ENCODE measurements around the gene AUNIP. TPM values are rescaled to one million over a fixed set of nuclear protein-coding genes. Genes with fewer than 3 reads are reported as not detected.

The AUNIP gene, protein sequence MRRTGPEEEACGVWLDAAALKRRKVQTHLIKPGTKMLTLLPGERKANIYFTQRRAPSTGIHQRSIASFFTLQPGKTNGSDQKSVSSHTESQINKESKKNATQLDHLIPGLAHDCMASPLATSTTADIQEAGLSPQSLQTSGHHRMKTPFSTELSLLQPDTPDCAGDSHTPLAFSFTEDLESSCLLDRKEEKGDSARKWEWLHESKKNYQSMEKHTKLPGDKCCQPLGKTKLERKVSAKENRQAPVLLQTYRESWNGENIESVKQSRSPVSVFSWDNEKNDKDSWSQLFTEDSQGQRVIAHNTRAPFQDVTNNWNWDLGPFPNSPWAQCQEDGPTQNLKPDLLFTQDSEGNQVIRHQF
- total RNA-seq, result 1 to 10 TPM; 7.8 to 9.1 TPM

- DNase-seq (peak; percentile 91), ATAC-seq (peak; percentile 98)
- Mint-ChIP-seq H3K36me3 (ENCODE audit: low read depth) (peaks cover 4% of the 10 kb centered on the region), H3K9me3 (ENCODE audit: insufficient read depth) (no peaks in the 10 kb centered on the region), H3K4me3 (peak within 1 kb of the TSS; percentile 91), H3K27me3 (ENCODE audit: low read depth) (no peaks in the 10 kb centered on the region), H3K4me1 (ENCODE audit: low read depth) (peaks cover 27% of the 10 kb centered on the region), H3K27ac (peak within 1 kb of the TSS; percentile 92)
- ChIA-PET CTCF (interaction anchor here (0.8 kb wide), 1 partner anchor 139 kb away, joined by 3 read pairs; the partner anchor contains the start of gene PAFAH2), POLR2A (interaction anchor here (0.7 kb wide), 1 partner anchor 68 kb away, joined by 3 read pairs; no protein-coding TSS in a partner anchor)
These were observed at the start of gene AUNIP for GRCh38 chr1:25858906-25859789. Gene AUNIP, minus strand, starts transcription at chr1:25859457. Its CDS starts 100 bp downstream, at chr1:25859357.

- no peak overlapping the region for H3K4me3 Mint-ChIP-seq
These were observed 49.8 kb upstream of the AUNIP start for GRCh38 chr1:25909040-25909439.

DNA sequence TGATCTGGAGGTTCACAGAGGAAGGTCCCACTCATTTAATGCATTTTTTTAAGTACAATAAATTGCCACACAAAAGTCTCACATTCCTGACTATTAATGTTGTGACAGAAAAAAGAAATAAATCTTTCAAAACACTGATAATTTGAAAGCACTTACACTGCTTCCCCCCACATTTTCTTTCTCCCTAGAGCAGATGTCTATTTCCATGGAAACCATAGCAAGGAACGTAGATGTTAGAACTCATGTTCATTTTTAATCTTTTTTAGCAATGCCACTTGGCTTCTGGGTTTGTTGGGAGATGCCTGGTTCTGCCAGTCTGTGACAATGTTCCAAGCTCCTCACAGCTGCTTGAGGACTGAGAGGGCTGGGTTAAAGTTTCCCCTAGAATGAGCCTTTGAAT lies 48.9 kb upstream of the AUNIP start:
- Mint-ChIP-seq H3K4me3 (no peak overlapping the region), H3K9me3 (ENCODE audit: insufficient read depth) (no peaks in the 10 kb centered on the region), H3K36me3 (ENCODE audit: low read depth) (peaks cover 20% of the 10 kb centered on the region), H3K4me1 (ENCODE audit: low read depth) (peaks cover 21% of the 10 kb centered on the region), H3K27ac (no peak overlapping the region), H3K27me3 (ENCODE audit: low read depth) (peaks cover 23% of the 10 kb centered on the region)
- POLR2A ChIA-PET, result no interaction called here
- ATAC-seq, result no peak
- no peak for DNase-seq
- CTCF ChIA-PET, result interaction anchor here (7.8 to 18.0 kb wide), 2 partner anchors 14 to 91 kb away, joined by 131 to 610 read pairs; partner anchors contain the start of gene PAFAH2

More at GRCh38 chr1:25909040-25909439, 49.8 kb upstream of the AUNIP start:
- Mint-ChIP-seq H3K36me3 (ENCODE audit: low read depth) (peaks cover 13% of the 10 kb centered on the region), H3K27me3 (ENCODE audit: low read depth) (peaks cover 23% of the 10 kb centered on the region), H3K4me1 (ENCODE audit: low read depth) (peaks cover 13% of the 10 kb centered on the region), H3K9me3 (ENCODE audit: insufficient read depth) (no peaks in the 10 kb centered on the region), H3K27ac (no peak overlapping the region)
- POLR2A ChIA-PET, result no interaction called here
- CTCF ChIA-PET, result interaction anchor here (7.8 kb wide), 1 partner anchor 15 kb away, joined by 131 read pairs; no protein-coding TSS in a partner anchor
- ATAC-seq (no peak), DNase-seq (no peak)

DNA sequence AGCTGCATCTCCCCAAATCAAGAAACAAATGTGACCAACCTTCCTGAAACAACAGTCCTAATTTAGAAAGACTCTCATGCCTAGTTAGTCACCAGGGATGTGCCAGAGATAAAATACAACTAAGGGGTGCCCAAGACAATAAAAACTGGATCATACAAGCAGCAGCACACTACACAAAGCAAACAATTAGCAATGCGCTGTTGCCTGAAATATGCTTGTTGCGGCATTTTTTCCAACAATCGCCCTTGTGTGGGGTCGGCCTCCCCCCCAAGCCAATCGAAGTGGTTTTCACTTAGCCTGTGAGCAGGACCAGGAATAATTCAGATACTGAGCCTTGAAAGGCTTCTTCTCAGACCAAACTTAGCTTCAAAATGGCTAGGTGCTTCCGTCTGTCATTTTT lies 48.3 kb upstream of the AUNIP start:
- H3K27ac Mint-ChIP-seq, result no peak overlapping the region
- ATAC-seq (no peak), DNase-seq (no peak)
- ChIA-PET CTCF (interaction anchor here (7.8 to 18.0 kb wide), 2 partner anchors 14 to 92 kb away, joined by 131 to 610 read pairs; partner anchors contain the start of gene PAFAH2), POLR2A (interaction anchor here (1.2 to 6.0 kb wide), 2 partner anchors 10 to 90 kb away, joined by 3 to 53 read pairs; partner anchors contain the start of gene PAFAH2)
- no peaks in the 10 kb centered on the region for H3K9me3 Mint-ChIP-seq (ENCODE audit: insufficient read depth)
- peaks cover 23% of the 10 kb centered on the region for H3K27me3 Mint-ChIP-seq (ENCODE audit: low read depth)
- no peak overlapping the region for H3K4me3 Mint-ChIP-seq
- peaks cover 25% of the 10 kb centered on the region for H3K36me3 Mint-ChIP-seq (ENCODE audit: low read depth)
- peaks cover 25% of the 10 kb centered on the region for H3K4me1 Mint-ChIP-seq (ENCODE audit: low read depth)

GRCh38 chr1:25906644-25907300 lies 47.5 kb upstream of the AUNIP start:
- peaks cover 29% of the 10 kb centered on the region for H3K36me3 Mint-ChIP-seq (ENCODE audit: low read depth)

GRCh38 chr1:25905680-25906643 lies 46.7 kb upstream of the AUNIP start, which contains the start of gene STMN1:
Gene STMN1, minus strand, starts transcription at chr1:25906419. Its CDS starts 1,743 bp downstream, at chr1:25904676.
- H3K36me3 Mint-ChIP-seq (ENCODE audit: low read depth), result peaks cover 37% of the 10 kb centered on the region
- no peaks in the 10 kb centered on the region for H3K9me3 Mint-ChIP-seq (ENCODE audit: insufficient read depth)
- H3K4me3 Mint-ChIP-seq, result peak within 1 kb of the TSS; percentile 93
- peaks cover 21% of the 10 kb centered on the region for H3K27me3 Mint-ChIP-seq (ENCODE audit: low read depth)
- CTCF ChIA-PET, result interaction anchor here (0.7 to 18.0 kb wide), 7 partner anchors 8 to 93 kb away, joined by 4 to 610 read pairs (median 8); partner anchors contain the start of gene PAFAH2
- POLR2A ChIA-PET, result interaction anchor here (1.1 to 6.0 kb wide), 8 partner anchors 8 to 564 kb away, joined by 4 to 53 read pairs (median 12); partner anchors contain the start of gene PAFAH2
- peak within 1 kb of the TSS; percentile 96 for H3K27ac Mint-ChIP-seq
- H3K4me1 Mint-ChIP-seq (ENCODE audit: low read depth), result peaks cover 37% of the 10 kb centered on the region
- ATAC-seq, result peak; percentile 78
- peak; percentile 94 for DNase-seq

More at GRCh38 chr1:25906644-25907300, 47.5 kb upstream of the AUNIP start:
- Mint-ChIP-seq H3K27ac (peak overlapping the region; percentile 68), H3K4me3 (peak overlapping the region; percentile 93), H3K27me3 (ENCODE audit: low read depth) (peaks cover 21% of the 10 kb centered on the region), H3K9me3 (ENCODE audit: insufficient read depth) (no peaks in the 10 kb centered on the region), H3K4me1 (ENCODE audit: low read depth) (peaks cover 30% of the 10 kb centered on the region)
- POLR2A ChIA-PET, result interaction anchor here (1.2 to 6.0 kb wide), 4 partner anchors 11 to 91 kb away, joined by 3 to 53 read pairs (median 14); partner anchors contain the start of gene PAFAH2
- CTCF ChIA-PET, result interaction anchor here (7.8 to 18.0 kb wide), 2 partner anchors 13 to 92 kb away, joined by 131 to 610 read pairs; partner anchors contain the start of gene PAFAH2
- no peak for ATAC-seq
- peak; percentile 32 for DNase-seq

DNA sequence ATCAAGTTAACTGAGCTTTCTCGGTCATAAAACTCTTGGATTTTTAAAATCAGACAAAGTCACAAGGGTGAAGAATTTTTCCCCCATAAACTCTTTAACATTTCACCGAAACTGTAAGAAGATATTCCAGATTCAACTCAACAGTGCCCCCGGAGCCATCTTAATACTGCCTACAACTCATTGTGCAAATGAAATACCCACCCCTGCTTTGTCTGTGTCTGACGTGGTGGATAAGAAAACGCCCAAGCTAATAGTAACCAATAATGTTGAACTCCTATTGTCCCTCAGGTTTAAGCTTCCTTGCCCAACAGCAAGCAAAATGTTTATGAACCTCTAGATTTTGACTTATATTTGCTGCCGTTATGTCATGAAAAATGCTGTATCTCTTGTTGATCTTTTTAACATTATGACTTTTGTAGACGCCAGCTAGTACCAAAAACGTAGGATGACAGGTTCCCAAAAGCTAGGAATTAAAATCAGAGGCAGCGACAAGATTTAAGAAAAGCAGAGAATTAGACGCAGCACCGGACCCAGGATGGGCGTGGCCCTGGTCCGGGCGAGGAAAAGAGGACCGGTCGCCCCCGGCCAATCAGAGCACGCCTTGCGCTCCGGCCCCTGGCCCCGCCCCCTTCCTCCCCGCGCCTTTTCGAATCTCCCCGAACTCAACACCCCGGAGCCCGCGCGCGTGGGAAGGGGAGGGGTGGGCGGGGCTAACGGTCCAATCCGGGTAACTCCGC lies 45.9 kb upstream of the AUNIP start:
- ATAC-seq (peak; percentile 85), DNase-seq (peak; percentile 99)
- ChIA-PET CTCF (interaction anchor here (0.7 to 18.0 kb wide), 9 partner anchors 9 to 112 kb away, joined by 3 to 610 read pairs (median 8); partner anchors contain the start of gene PAFAH2), POLR2A (interaction anchor here (0.7 to 6.0 kb wide), 8 partner anchors 9 to 565 kb away, joined by 4 to 53 read pairs (median 12); partner anchors contain the start of gene PAFAH2)
- Mint-ChIP-seq H3K4me3 (peak overlapping the region; percentile 93), H3K36me3 (ENCODE audit: low read depth) (peaks cover 45% of the 10 kb centered on the region), H3K27me3 (ENCODE audit: low read depth) (peaks cover 21% of the 10 kb centered on the region), H3K9me3 (ENCODE audit: insufficient read depth) (no peaks in the 10 kb centered on the region), H3K27ac (peak overlapping the region; percentile 96), H3K4me1 (ENCODE audit: low read depth) (peaks cover 46% of the 10 kb centered on the region)

GRCh38 chr1:25903986-25904385 lies 44.7 kb upstream of the AUNIP start:
- DNase-seq, result no peak
- POLR2A ChIA-PET, result interaction anchor here (0.6 to 6.0 kb wide), 5 partner anchors 8 to 109 kb away, joined by 3 to 53 read pairs (median 19); partner anchors contain the start of gene PAFAH2

GRCh38 chr1:25902462-25902861 lies 43.2 kb upstream of the AUNIP start:
- H3K4me1 Mint-ChIP-seq (ENCODE audit: low read depth), result peaks cover 55% of the 10 kb centered on the region
- no peaks in the 10 kb centered on the region for H3K9me3 Mint-ChIP-seq (ENCODE audit: insufficient read depth)
- H3K27ac Mint-ChIP-seq, result no peak overlapping the region
- DNase-seq, result no peak
- peaks cover 6% of the 10 kb centered on the region for H3K27me3 Mint-ChIP-seq (ENCODE audit: low read depth)
- ATAC-seq, result no peak
- no peak overlapping the region for H3K4me3 Mint-ChIP-seq
- peaks cover 69% of the 10 kb centered on the region for H3K36me3 Mint-ChIP-seq (ENCODE audit: low read depth)
- ChIA-PET POLR2A (interaction anchor here (0.7 to 6.0 kb wide), 3 partner anchors 11 to 95 kb away, joined by 3 to 53 read pairs (median 11); partner anchors contain the start of gene PAFAH2), CTCF (interaction anchor here (1.5 to 18.0 kb wide), 5 partner anchors 9 to 133 kb away, joined by 6 to 610 read pairs (median 25); partner anchors contain the start of gene PAFAH2)

More at GRCh38 chr1:25903986-25904385, 44.7 kb upstream of the AUNIP start:
- ATAC-seq, result no peak
- Mint-ChIP-seq H3K4me1 (ENCODE audit: low read depth) (peaks cover 53% of the 10 kb centered on the region), H3K9me3 (ENCODE audit: insufficient read depth) (no peaks in the 10 kb centered on the region), H3K4me3 (peak overlapping the region; percentile 93), H3K27ac (peak overlapping the region; percentile 96), H3K27me3 (ENCODE audit: low read depth) (peaks cover 18% of the 10 kb centered on the region), H3K36me3 (ENCODE audit: low read depth) (peaks cover 54% of the 10 kb centered on the region)
- CTCF ChIA-PET, result interaction anchor here (1.0 to 18.0 kb wide), 9 partner anchors 10 to 131 kb away, joined by 3 to 610 read pairs (median 8); partner anchors contain the start of gene PAFAH2
